Fibroblast of pulmonary artery (primary cell): ENCODE measurements around the gene ANKS3.

ENCODE experiments used
- DNase-seq: peaks from one replicate; pipeline ENCODE4 v3.0.0-alpha.2; 2010; ENCODE audit warnings: low read depth
- H3K4me3 ChIP-seq: replicated peaks from 2 replicates; pipeline ENCODE4 v1.5.1; 2011; ENCODE audit warnings: low read depth, mild to moderate bottlenecking, control low read depth, low read length, moderate library complexity
- TF ChIP-seq, protein P1 (sequence below): IDR thresholded peaks from 2 replicates; pipeline ENCODE4 v1.5.1; 2011; ENCODE audit warnings: mild to moderate bottlenecking, control low read depth, low read length, inconsistent platforms; ENCODE audit errors: missing control alignments

ANKS3 gene

DNA sequence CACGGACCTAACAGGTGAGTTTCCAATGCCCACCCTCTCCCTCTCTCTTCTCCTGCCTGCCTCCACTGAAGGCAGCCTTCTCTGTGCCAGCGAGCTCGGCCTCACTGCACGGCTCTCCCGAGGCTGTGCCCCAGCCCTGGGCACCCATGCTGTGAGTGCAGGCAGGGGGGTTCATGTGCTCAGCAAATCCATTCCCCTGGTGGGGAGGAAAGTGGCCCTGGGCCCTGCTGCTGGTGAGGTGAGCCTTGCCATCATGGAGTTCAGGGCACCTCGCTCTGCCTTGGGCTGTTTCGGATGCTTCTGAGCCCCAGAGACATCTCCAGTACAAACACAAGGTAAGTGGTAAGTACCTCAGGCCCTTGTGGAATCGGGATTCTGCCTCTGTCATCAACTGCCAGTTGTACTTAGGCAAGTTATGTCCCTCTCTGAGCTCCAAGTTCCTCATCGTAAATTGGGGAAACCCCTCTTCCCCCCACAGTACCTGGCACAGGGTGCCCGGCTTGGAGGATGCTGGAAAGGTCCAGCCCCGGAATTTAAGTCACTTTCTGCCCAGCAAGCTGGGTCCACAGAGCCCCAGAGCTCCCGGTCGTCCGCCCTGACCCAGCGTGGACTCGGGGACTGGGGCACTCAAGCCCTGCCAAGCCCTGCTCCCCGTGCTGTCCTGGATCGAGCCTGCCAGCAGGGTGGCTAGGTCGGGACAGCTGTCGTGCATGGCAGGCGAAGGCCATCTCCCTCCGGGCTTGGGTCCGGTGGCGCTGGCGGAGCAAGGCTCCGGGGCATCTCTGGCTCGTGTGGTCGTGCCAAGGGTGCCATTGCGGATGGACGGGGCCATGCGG lies 41.4 kb downstream of the ANKS3 start:
- TF ChIP-seq, protein P1, sequence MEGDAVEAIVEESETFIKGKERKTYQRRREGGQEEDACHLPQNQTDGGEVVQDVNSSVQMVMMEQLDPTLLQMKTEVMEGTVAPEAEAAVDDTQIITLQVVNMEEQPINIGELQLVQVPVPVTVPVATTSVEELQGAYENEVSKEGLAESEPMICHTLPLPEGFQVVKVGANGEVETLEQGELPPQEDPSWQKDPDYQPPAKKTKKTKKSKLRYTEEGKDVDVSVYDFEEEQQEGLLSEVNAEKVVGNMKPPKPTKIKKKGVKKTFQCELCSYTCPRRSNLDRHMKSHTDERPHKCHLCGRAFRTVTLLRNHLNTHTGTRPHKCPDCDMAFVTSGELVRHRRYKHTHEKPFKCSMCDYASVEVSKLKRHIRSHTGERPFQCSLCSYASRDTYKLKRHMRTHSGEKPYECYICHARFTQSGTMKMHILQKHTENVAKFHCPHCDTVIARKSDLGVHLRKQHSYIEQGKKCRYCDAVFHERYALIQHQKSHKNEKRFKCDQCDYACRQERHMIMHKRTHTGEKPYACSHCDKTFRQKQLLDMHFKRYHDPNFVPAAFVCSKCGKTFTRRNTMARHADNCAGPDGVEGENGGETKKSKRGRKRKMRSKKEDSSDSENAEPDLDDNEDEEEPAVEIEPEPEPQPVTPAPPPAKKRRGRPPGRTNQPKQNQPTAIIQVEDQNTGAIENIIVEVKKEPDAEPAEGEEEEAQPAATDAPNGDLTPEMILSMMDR: no peak
- peak overlapping the region; percentile 61 for H3K4me3 ChIP-seq
- no peak for DNase-seq

GRCh38 chr16:4691666-4692412 lies 42.2 kb downstream of the ANKS3 start:
- H3K4me3 ChIP-seq: no peak overlapping the region
- TF ChIP-seq, protein P1: no peak
- no peak for DNase-seq

- H3K4me3 ChIP-seq: no peak overlapping the region
- TF ChIP-seq, protein P1: no peak
- no peak for DNase-seq
Observed at GRCh38 chr16:4690946-4691665, 43.0 kb downstream of the ANKS3 start.

DNA sequence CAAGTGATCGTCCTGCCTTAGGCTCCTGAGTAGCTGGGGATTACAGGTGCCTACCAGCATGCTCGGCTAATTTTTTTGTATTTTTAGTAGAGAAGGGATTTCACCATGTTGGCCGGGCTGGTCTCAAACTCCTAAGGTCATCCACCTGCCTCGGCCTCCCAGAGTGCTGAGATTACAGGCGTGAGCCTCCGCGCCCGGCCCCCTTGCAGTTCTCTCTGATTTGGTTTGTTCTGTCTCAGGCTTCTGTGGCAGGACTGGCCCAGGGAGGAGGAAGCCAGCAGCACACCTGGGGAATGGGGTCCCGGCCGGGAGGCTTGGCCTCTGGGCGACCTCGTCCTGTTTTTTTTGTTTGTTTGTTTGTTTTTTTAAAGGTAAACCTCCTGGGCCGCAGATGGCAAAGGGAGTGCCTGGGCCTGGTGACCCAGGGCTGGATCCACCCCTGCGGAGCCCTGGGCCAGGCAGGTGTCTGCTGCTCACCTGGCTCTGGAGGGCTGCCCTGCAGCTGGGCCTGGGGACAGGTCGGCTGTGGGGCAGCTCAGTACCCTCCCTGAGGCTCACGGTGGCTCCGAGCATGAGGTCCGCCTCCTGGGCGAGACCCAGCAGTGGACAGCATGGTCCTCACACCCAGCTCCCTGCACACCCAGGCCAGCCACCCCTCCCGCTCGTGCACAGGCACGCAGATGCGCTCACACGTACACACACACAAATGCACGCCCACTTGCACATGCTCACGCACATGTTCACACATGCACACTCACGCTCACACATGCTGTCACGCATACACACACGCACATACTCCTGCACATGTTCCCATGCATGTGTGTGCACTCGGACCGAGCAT lies 44.0 kb downstream of the ANKS3 start:
- no peak for DNase-seq
- TF ChIP-seq, protein P1: no peak
- H3K4me3 ChIP-seq: no peak overlapping the region

DNA sequence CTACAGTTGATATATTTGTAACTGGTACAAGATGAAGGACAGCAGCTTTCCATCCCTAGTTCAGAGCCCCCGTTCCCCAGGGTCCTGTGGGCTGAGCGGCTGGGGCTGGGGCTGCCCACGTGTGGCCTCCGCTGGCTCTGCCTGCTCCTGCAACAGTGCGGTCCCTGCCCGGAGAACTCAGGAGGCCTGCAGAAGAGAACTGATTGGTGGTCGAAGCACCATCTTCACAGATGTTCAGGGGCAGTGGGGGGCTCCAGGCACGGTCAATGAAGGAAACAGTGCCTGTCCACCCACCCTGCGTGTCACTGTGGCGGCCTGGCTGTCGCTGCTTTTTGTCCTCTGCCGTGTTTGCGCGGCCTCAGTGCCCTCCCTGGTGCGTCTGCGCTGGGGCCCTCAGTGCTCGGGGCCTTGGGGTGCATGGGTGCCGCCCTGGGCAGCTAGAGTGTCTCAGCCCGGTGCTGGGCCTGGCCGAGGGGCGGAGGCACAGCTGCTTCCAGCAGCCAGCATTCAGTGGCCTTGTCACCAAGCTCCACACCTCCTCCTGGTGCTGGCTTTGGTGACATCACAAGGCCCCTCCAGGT lies 44.9 kb downstream of the ANKS3 start:
- no peak overlapping the region for H3K4me3 ChIP-seq
- TF ChIP-seq, protein P1: no peak
- DNase-seq: no peak

DNA sequence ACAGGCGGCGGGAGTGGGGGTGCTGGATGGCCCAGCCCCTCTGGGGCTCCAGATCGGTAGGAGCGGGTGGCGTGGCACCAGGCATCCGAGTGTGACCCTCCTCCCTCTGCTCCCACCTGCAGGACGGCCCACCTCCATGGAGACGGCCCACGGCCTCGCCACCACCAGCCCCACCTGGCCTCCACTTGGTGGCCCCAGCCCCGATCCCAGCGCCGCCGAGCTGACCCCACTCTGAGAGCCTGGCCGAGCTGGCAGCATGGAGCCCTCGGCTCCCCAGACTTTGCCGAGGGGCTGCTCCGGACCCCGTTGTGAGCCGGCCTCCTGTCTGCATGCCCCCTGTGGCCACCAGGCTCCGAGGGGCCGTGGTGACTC lies 45.4 kb downstream of the ANKS3 start:
- TF ChIP-seq, protein P1: no peak

More for the DNA sequence above, 45.4 kb downstream of the ANKS3 start:
- no peak for DNase-seq
- no peak overlapping the region for H3K4me3 ChIP-seq
